EH (cell line): Measurements from ENCODE around the gene AMACR.

ENCODE experiments used
- DNase-seq: peaks from one replicate; pipeline ENCODE4 v3.0.0-alpha.2; 2015; ENCODE audit warnings: low read depth

The AMACR gene

DNA sequence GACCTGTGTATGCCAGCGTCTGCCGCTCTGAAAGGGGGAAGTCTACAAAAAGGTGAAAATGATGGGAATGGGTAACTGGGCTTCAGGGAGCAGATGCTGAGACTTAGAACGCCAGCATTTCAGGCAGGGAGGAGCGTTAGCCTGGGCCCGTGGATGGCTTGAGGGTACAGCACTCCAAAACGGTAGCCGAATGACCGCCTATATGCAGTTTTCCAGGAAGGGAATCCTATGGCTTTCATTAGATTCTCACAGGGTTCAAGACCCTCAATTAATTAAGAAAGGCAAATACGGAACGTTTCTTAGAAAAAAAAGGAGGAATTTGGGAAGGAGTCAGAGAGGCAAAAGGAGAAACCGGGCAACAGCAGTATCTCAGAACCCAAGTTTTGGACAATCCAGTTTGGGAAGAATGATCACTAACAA is 639 bp downstream of the AMACR start:
- peak; percentile 25 for DNase-seq

GRCh38 chr5:34005681-34006080 is 2.2 kb downstream of the AMACR start:
- no peak for DNase-seq

GRCh38 chr5:34005211-34005610 is 2.6 kb downstream of the AMACR start:
- DNase-seq = no peak

DNA sequence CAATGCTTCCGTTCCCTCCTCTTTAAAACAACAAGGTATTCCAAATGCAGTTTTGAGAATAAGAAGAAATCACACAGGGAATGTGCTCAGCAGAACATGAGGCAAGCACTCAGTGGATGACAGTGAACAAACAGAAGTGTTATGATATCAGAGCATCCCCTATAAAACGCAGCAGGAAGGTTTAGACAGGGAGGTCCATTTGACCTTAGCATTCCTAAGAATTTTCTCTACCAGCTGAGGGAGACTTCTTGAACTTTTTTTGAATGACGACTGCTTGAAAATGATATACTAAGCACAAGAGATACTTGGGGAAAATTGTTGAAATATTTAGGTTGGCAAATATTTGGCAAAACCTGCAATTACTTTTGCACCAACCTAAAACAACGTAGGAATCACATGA is 3.9 kb downstream of the AMACR start:
- DNase-seq = no peak

- peak; percentile 33 for DNase-seq
Measured at GRCh38 chr5:34002629-34003328, 5.1 kb downstream of the AMACR start.

GRCh38 chr5:34001241-34001841 is 6.5 kb downstream of the AMACR start:
- DNase-seq = peak; percentile 71

- no peak for DNase-seq
Measured at GRCh38 chr5:33999978-34000377, 7.9 kb downstream of the AMACR start.

- DNase-seq = peak; percentile 89
Measured at GRCh38 chr5:33997331-33997983, 10.4 kb downstream of the AMACR start.

- no peak for DNase-seq
Measured at GRCh38 chr5:33995865-33996264, 12.0 kb downstream of the AMACR start.

- peak; percentile 80 for DNase-seq
Measured at GRCh38 chr5:33994845-33995244, 13.0 kb downstream of the AMACR start.

DNA sequence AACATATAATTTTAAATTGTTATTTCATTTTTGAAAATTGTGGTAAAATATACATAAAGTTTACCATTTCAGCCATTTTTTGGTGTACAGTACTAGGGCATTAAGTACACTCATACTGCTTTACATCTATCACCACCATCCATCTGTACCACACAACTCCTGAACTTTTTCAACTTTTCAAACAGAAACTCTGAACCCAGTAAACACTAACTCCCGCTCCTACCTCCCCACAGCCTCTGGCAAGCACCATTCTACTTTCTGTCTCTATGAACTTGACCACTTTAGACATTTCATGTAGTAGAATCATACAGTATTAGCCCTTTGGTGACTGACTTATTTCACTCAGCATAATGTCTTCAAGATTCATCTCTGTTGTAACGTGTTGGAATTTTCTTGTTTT is 15.0 kb downstream of the AMACR start:
- DNase-seq = no peak

DNA sequence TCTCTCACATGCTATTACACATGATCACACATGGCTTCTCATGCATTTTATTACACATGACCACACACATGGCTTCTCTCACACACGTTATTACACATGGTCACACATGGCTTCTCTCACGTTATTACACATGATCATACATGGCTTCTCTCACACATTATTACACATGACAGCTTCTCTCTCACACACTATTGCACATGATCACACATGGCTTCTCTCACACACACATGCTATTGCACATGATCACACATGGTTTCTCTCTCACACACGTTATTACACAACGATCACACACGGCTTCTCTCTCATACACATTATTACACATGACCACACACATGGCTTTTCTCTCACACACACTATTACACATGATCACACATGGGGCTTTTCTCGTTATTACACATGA is 22.4 kb downstream of the AMACR start:
- DNase-seq = no peak

GRCh38 chr5:33984671-33985124 is 23.2 kb downstream of the AMACR start, which contains the start of gene SLC45A2:
TSS of gene SLC45A2 (minus strand) at chr5:33984693. CDS start at chr5:33984583, 110 bp downstream.
- peak; percentile 42 for DNase-seq

DNA sequence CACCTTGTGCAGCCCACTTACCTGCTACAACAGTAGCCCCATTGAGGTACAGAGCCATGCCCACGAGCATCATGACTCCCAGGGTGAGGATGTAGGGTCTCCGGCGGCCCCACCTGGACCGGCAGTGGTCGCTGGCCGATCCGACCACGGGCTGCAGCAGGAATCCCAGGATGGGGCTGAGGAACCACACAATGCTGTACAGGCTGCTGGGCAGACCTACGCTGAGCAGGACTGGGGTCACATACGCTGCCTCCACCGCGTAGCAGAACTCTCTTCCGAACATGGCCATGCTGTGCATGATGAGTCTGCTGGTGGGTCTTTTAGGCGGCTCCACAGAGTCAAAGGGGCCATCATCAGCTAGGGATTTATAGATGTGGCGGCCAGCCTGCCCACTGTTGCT is 23.7 kb downstream of the AMACR start:
- DNase-seq = no peak

- peak; percentile 48 for DNase-seq
Measured at GRCh38 chr5:33981408-33982162, 26.3 kb downstream of the AMACR start.

- DNase-seq = no peak
Measured at GRCh38 chr5:33980030-33980429, 27.8 kb downstream of the AMACR start.

DNA sequence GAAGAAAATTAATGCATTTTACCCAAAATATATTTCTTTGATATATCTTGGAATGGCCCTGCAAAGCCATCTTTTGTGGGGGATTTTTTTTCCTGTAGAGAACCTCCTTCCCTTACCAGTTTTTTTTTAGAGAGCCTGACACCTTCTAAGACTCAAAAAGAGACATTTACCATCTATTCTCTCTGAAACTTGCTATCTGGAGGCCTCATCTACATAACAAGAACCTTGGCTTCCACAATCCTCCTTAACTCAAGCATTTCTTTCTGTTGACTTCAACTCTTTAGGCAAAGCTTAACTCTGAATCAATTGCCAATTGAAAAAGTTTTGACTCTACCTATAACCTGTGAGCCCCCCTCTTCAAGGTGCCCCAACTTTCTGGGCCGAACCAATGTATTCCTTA is 29.5 kb downstream of the AMACR start:
- DNase-seq = no peak

GRCh38 chr5:33976307-33976706 is 31.5 kb downstream of the AMACR start:
- DNase-seq = no peak

DNA sequence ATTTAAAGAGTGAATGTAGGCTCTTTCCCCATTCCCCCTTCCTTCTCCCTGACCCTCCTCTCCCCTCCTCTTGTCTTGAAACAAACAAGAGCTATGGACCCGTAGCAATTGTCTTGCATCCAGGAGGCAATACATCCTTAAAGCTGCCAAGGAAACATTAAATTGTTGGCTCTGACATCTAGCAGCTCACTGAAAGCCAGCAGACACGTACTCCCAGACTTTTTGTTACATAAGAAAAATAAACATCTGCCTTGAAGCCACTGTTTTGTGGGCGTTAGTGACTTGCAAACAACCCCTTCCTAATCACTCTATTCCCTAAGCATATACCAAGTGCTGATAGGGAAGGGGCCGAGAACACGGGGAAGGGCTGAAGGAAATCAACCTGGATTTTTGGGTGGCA is 32.0 kb downstream of the AMACR start:
- peak; percentile 39 for DNase-seq

DNA sequence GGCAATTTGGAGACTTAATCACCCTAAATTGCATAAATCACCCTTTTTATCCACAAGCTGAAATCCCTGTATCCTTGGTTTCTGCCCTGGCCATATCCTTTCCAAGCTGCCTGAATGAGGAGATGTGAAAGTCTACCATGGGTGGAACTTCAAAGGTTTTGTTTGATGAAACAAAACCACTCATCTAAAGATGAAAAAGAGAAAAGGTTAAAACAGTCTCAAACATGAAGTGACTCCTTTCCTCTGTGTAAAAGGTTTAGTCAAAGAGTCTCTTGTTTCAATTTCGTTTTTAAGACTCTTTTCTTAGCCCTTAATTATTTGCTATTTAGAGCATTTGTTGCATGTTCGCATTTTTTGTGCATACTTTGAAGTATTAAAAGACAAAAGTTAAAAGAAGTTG is 34.6 kb downstream of the AMACR start:
- DNase-seq = no peak

- peak; percentile 67 for DNase-seq
Measured at GRCh38 chr5:33969572-33970452, 38.0 kb downstream of the AMACR start.
